IMR-90 (cell line): ENCODE results near the gene HS3ST1.

ENCODE experiments used
- POLR2A ChIP-seq: IDR thresholded peaks from 2 replicates; pipeline ENCODE4 v1.6.1; 2012; ENCODE audit warnings: mild to moderate bottlenecking, low read depth, low read length
- TF ChIP-seq, protein P1 (sequence below): conservative IDR thresholded peaks from 2 replicates; pipeline ENCODE4 v1.5.1; 2012; ENCODE audit warnings: mild to moderate bottlenecking, low read depth, low read length, improper control_type of control experiment

DNA sequence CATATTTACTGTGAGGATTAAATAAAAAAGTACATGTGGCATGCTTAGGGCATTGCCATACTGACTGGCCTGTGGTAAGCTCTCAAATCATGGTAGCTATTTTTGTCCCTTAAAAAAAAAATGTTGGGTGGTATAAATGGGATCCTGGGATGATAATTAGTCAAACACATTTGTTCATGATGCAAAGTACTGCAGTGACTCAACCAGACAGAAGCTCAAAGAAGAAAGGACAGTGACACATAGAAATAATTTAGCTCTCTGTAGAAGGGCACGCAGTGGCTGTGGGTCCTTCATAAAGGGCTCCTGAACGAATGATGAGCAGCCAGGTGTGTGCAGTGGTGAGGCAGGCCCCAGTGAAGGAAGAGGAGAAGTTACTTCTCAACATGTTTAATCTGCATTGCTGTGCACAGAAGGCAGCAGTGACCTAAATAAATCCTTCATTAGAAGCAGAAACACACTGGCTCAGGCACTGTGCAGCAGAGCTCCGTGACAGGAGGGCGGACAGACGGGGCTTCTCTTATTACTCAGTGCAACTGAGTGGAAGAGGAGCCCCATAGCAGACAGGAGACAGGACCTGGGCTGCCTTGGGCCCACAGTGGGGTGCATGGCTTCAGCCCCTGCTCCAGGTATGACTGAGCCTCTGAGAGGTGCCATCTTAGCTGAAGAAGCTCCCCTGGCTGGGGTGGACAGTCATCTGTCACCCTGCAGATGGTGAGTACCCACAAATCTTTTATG is 20.3 kb downstream of the HS3ST1 start:
- no peak for TF ChIP-seq POLR2A
- TF ChIP-seq, protein P1, sequence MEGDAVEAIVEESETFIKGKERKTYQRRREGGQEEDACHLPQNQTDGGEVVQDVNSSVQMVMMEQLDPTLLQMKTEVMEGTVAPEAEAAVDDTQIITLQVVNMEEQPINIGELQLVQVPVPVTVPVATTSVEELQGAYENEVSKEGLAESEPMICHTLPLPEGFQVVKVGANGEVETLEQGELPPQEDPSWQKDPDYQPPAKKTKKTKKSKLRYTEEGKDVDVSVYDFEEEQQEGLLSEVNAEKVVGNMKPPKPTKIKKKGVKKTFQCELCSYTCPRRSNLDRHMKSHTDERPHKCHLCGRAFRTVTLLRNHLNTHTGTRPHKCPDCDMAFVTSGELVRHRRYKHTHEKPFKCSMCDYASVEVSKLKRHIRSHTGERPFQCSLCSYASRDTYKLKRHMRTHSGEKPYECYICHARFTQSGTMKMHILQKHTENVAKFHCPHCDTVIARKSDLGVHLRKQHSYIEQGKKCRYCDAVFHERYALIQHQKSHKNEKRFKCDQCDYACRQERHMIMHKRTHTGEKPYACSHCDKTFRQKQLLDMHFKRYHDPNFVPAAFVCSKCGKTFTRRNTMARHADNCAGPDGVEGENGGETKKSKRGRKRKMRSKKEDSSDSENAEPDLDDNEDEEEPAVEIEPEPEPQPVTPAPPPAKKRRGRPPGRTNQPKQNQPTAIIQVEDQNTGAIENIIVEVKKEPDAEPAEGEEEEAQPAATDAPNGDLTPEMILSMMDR = no peak
